HCT116 (cell line): Measurements from ENCODE around the gene TPH1. TPM values are rescaled to one million over a fixed set of nuclear protein-coding genes. Genes with fewer than 3 reads are reported as not detected.

Experiments
- ATAC-seq: fragments of 200-7000 bp; cut with Tn5 transposase; 2 replicates; pipeline ENCODE4 v1.9.1; 2020; ENCODE audit warnings: mild to moderate bottlenecking, moderate library complexity
- BruUV-seq: library from RNA; stranded (reverse); fragments of 400-500 nt; replicated peaks from 2 replicates; lab custom pipeline; 2021; lab: Mats Ljungman, UMichigan
- CTCF ChIA-PET: fragments of 300-600 bp; sonication (Branson Sonifier 250); formaldehyde crosslinking; loops from one replicate; lab custom pipeline; 2021; ENCODE audit warnings: antibody characterized with exemption; lab: Charles Lee
- POLR2A ChIA-PET: fragments of 300-600, 350-600 bp; sonication (Branson Sonifier 250); formaldehyde crosslinking; loops from one replicate; lab custom pipeline; 2021; ENCODE audit warnings: antibody characterized with exemption; lab: Charles Lee
- RAD21 ChIA-PET, 2 experiments: fragments of 300-600 bp; sonication (Branson Sonifier 250); formaldehyde crosslinking; loops; one replicate each; lab custom pipeline; 2023; ENCODE audit warnings: low total read pairs in 2 of 2; ENCODE audit not compliant: uncharacterized antibody in 2 of 2, unreplicated experiment in 2 of 2, low non-redundant PET in 1 of 2; lab: Charles Lee
- DNase-seq: peaks from one replicate; pipeline ENCODE4 v3.0.0-alpha.2; 2010; ENCODE audit warnings: low read depth, low spot score
- H2AFZ ChIP-seq: fragments of 200-600 bp; shearing (Covaris generic), sonication (generic); 2 replicates; pipeline ENCODE4 v1.6.1; 2017; ENCODE audit warnings: low read depth, mixed run types, mixed read lengths, antibody characterized with exemption, low read length; ENCODE audit not compliant: poor library complexity, severe bottlenecking
- H3K27ac ChIP-seq: 2 replicates; pipeline ENCODE4 v1.5.1; 2012; ENCODE audit warnings: low read depth, low read length
- H3K27me3 ChIP-seq: fragments of 200-600 bp; sonication (generic); 2 replicates; pipeline ENCODE4 v1.6.1; 2016; ENCODE audit warnings: mixed run types, low read length, mixed read lengths; ENCODE audit not compliant: insufficient read depth
- H3K36me3 ChIP-seq, 2 experiments: fragments of 200-500 bp in 1 of 2; fragments of 200-600 bp in 1 of 2; sonication (Bioruptor generic) in 1 of 2; sonication (generic) in 1 of 2; 2 replicates each; pipeline versions ENCODE4 v1.5.1 to v1.6.1; 2014 to 2016; ENCODE audit warnings: low read length in 2 of 2, inconsistent platforms in 1 of 2, mixed read lengths in 1 of 2, mixed run types in 1 of 2; ENCODE audit not compliant: insufficient read depth in 2 of 2, control insufficient read depth in 1 of 2
- H3K4me1 ChIP-seq, 2 experiments: fragments of 200-600 bp in 1 of 2; sonication (generic) in 1 of 2; 2 replicates each; pipeline versions ENCODE4 v1.5.1 to v1.6.1; 2012 to 2017; ENCODE audit warnings: low read length in 2 of 2, inconsistent platforms in 1 of 2, mild to moderate bottlenecking in 1 of 2, mixed read lengths in 1 of 2, mixed run types in 1 of 2, moderate library complexity in 1 of 2; ENCODE audit not compliant: insufficient read depth in 2 of 2, control insufficient read depth in 1 of 2
- H3K4me2 ChIP-seq: fragments of 200-600 bp; sonication (generic); 2 replicates; pipeline ENCODE4 v1.6.1; 2017; ENCODE audit warnings: mixed run types, low read length, mixed read lengths
- H3K4me3 ChIP-seq, 2 experiments: fragments of 200-600 bp in 1 of 2; sonication (generic) in 1 of 2; replicated peaks in 1 of 2; 2 replicates each; pipeline ENCODE4 v1.5.1; 2011 to 2016; ENCODE audit warnings: low read length in 2 of 2, control low read depth in 1 of 2, low read depth in 1 of 2, mild to moderate bottlenecking in 1 of 2, mixed read lengths in 1 of 2, mixed run types in 1 of 2
- H3K79me2 ChIP-seq: fragments of 200-600 bp; sonication (generic); 2 replicates; pipeline ENCODE4 v1.6.1; 2017; ENCODE audit warnings: mild to moderate bottlenecking, mixed run types, low read length, moderate library complexity, mixed read lengths; ENCODE audit not compliant: insufficient read depth
- H3K9ac ChIP-seq: fragments of 200-600 bp; sonication (generic); 2 replicates; pipeline ENCODE4 v1.6.1; 2016; ENCODE audit warnings: low read length, mixed read lengths
- H3K9me2 ChIP-seq: fragments of 200-600 bp; sonication (generic), shearing (Covaris generic); 2 replicates; pipeline ENCODE4 v1.6.1; 2017; ENCODE audit warnings: mixed run types, mild to moderate bottlenecking, moderate library complexity; ENCODE audit not compliant: insufficient read depth
- H3K9me3 ChIP-seq, 2 experiments: fragments of 200-500 bp in 1 of 2; fragments of 200-600 bp in 1 of 2; sonication (Bioruptor generic) in 1 of 2; sonication (generic) in 1 of 2; 2 replicates each; pipeline ENCODE4 v1.6.1; 2014 to 2017; ENCODE audit warnings: low read length in 2 of 2, mixed read lengths in 2 of 2, inconsistent platforms in 1 of 2, low read depth in 1 of 2, mild to moderate bottlenecking in 1 of 2, mixed run types in 1 of 2, moderate library complexity in 1 of 2; ENCODE audit not compliant: control insufficient read depth in 1 of 2, insufficient read depth in 1 of 2
- H4K20me1 ChIP-seq: fragments of 200-600 bp; sonication (generic), shearing (Covaris generic); 2 replicates; pipeline ENCODE4 v1.6.1; 2017; ENCODE audit warnings: mixed run types, mild to moderate bottlenecking, moderate library complexity; ENCODE audit not compliant: insufficient read depth
- EZH2 ChIP-seq: fragments of 200-600 bp; sonication (generic); IDR thresholded peaks from 2 replicates; pipeline ENCODE4 v1.6.1; 2017; ENCODE audit warnings: antibody characterized with exemption, mixed run types
- EZH2phosphoT487 ChIP-seq: fragments of 200-600 bp; IDR thresholded peaks from 2 replicates; pipeline ENCODE4 v1.6.1; 2018; ENCODE audit warnings: antibody characterized with exemption, borderline replicate concordance
- FOSL1 ChIP-seq: IDR thresholded peaks from 2 replicates; pipeline ENCODE4 v1.6.1; 2012; ENCODE audit warnings: low read depth
- JUND ChIP-seq: IDR thresholded peaks from 2 replicates; pipeline ENCODE4 v1.6.1; 2012
- POLR2A ChIP-seq: IDR thresholded peaks from 2 replicates; pipeline ENCODE4 v1.7.0; 2011; ENCODE audit warnings: borderline replicate concordance; ENCODE audit not compliant: insufficient read depth, insufficient read length; ENCODE audit errors: extremely low read depth
- SP1 ChIP-seq: IDR thresholded peaks from 2 replicates; pipeline ENCODE4 v1.6.1; 2012; ENCODE audit warnings: low read depth
- TCF7L2 ChIP-seq: IDR thresholded peaks from 2 replicates; pipeline ENCODE4 v1.7.0; 2011; ENCODE audit warnings: borderline replicate concordance, inconsistent platforms; ENCODE audit not compliant: insufficient read depth, insufficient read length; ENCODE audit errors: extremely low read depth
- ZFX ChIP-seq: fragments of 450-650 bp; IDR thresholded peaks from 2 replicates; pipeline ENCODE4 v1.6.1; 2017
- intact Hi-C: fragments of 100-400 bp; cut with micrococcal nuclease; formaldehyde crosslinking; loops from 2 replicates; pipeline ENCODE4 v1.10.0; 2022
- total RNA-seq: library from RNA; stranded (reverse); gene quantifications from one replicate; pipeline ENCODE4 v1.2.1, GENCODE V29; 2021; ENCODE audit not compliant: unreplicated experiment
- TF ChIP-seq, protein P1 (sequence below): IDR thresholded peaks from 2 replicates; pipeline ENCODE4 v1.6.1; 2012; ENCODE audit warnings: low read depth
- TF ChIP-seq, protein P2 (sequence below), 3 experiments: fragments of 200-600 bp in 1 of 3; sonication (generic) in 1 of 3; IDR thresholded peaks in 2 of 3; conservative IDR thresholded peaks in 1 of 3; 2 replicates each; pipeline ENCODE4 v1.5.1; 2012 to 2017; ENCODE audit warnings: low read depth in 2 of 3, low read length in 2 of 3, antibody characterized with exemption in 1 of 3, borderline replicate concordance in 1 of 3, control low read depth in 1 of 3, mild to moderate bottlenecking in 1 of 3, mixed read lengths in 1 of 3, mixed run types in 1 of 3, moderate library complexity in 1 of 3; ENCODE audit not compliant: insufficient read depth in 1 of 3

TPH1 gene
- total RNA-seq, 1 experiment from 2014 or later = 0.42 TPM

DNA sequence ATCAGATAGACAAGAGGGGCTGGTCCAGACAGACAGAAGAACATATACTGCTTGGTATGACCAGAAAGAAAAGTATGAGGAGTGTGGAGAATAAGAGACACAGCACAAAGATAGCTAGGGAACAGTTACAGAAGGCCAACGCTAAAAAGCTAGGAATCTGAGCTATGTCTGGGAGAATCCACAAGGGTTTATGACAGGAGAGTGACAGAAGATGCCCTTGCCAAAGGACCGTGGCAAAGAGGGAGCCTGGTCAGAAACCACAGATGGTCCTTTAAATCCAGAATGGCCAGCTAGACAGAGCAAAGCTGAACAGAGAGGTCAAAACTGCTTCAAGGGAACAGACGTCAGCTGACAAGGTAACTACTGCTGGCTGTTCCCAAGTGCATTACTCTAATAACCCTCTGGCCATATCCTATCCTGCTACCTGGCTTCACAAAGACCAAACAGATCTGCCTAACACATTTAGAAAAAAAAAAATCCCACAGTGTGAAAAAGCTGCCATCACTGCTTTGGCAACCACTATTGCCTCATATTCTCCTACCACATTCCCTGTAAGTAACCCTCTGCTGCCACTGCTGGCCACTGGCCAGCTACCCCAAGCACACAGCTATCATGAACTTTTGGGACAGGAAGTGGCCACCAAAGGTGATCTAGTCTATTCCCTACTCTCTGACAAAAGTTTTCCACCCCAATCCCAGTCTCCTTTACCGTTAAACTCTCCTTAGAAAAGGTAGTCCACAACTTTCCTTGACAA, 40.5 kb downstream of the TPH1 start:
- POLR2A ChIA-PET = no interaction called here
- DNase-seq (no peak), ATAC-seq (no peak)
- Histone ChIP-seq H3K27ac (no peak overlapping the region), H3K27me3 (no peaks in the 10 kb centered on the region), H3K79me2 (no peaks in the 10 kb centered on the region), H3K4me1 (no peaks in the 10 kb centered on the region), H3K9ac (no peak overlapping the region), H2AFZ (no peak overlapping the region), H3K4me2 (no peak overlapping the region), H3K4me3 (no peak overlapping the region), H4K20me1 (no peaks in the 10 kb centered on the region), H3K9me3 (no peaks in the 10 kb centered on the region), H3K36me3 (peaks cover 4 to 9% of the 10 kb centered on the region in 2 experiments; a peak in 1 of 4 replicates), H3K9me2 (no peaks in the 10 kb centered on the region)
- no TSS peak for BruUV-seq
- intact Hi-C loops = no loop called here
- RAD21 ChIA-PET = no interaction called here
- CTCF ChIA-PET = no interaction called here
- TF ChIP-seq JUND (no peak), POLR2A (no peak), ZFX (no peak), TCF7L2 (no peak), EZH2 (no peak), EZH2phosphoT487 (no peak), SP1 (no peak), FOSL1 (no peak)
- TF ChIP-seq, protein P1, sequence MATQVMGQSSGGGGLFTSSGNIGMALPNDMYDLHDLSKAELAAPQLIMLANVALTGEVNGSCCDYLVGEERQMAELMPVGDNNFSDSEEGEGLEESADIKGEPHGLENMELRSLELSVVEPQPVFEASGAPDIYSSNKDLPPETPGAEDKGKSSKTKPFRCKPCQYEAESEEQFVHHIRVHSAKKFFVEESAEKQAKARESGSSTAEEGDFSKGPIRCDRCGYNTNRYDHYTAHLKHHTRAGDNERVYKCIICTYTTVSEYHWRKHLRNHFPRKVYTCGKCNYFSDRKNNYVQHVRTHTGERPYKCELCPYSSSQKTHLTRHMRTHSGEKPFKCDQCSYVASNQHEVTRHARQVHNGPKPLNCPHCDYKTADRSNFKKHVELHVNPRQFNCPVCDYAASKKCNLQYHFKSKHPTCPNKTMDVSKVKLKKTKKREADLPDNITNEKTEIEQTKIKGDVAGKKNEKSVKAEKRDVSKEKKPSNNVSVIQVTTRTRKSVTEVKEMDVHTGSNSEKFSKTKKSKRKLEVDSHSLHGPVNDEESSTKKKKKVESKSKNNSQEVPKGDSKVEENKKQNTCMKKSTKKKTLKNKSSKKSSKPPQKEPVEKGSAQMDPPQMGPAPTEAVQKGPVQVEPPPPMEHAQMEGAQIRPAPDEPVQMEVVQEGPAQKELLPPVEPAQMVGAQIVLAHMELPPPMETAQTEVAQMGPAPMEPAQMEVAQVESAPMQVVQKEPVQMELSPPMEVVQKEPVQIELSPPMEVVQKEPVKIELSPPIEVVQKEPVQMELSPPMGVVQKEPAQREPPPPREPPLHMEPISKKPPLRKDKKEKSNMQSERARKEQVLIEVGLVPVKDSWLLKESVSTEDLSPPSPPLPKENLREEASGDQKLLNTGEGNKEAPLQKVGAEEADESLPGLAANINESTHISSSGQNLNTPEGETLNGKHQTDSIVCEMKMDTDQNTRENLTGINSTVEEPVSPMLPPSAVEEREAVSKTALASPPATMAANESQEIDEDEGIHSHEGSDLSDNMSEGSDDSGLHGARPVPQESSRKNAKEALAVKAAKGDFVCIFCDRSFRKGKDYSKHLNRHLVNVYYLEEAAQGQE = no peak
- TF ChIP-seq, protein P2, sequence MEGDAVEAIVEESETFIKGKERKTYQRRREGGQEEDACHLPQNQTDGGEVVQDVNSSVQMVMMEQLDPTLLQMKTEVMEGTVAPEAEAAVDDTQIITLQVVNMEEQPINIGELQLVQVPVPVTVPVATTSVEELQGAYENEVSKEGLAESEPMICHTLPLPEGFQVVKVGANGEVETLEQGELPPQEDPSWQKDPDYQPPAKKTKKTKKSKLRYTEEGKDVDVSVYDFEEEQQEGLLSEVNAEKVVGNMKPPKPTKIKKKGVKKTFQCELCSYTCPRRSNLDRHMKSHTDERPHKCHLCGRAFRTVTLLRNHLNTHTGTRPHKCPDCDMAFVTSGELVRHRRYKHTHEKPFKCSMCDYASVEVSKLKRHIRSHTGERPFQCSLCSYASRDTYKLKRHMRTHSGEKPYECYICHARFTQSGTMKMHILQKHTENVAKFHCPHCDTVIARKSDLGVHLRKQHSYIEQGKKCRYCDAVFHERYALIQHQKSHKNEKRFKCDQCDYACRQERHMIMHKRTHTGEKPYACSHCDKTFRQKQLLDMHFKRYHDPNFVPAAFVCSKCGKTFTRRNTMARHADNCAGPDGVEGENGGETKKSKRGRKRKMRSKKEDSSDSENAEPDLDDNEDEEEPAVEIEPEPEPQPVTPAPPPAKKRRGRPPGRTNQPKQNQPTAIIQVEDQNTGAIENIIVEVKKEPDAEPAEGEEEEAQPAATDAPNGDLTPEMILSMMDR (IDR thresholded peaks at IDR 0.05 in 2 of 3, conservative IDR thresholded peaks at IDR 0.05 in 1 of 3; ENCODE audit: borderline replicate concordance in 1 of 3, insufficient read depth in 1 of 3, low read depth in 2 of 3, low read length in 2 of 3) = no peak
